Keratinocyte (primary cell): ENCODE measurements around the gene GANC.

Experiments
- EZH2 ChIP-seq: IDR thresholded peaks from one replicate; pipeline ENCODE4 v1.6.1; 2012; ENCODE audit warnings: inconsistent platforms, mild to moderate bottlenecking, low read length, moderate library complexity
- TF ChIP-seq, protein P1 (sequence below), 3 experiments: IDR thresholded peaks in 1 of 3; conservative IDR thresholded peaks in 1 of 3; optimal IDR thresholded peaks in 1 of 3; 2 replicates in 2 of 3; 3 replicates in 1 of 3; pipeline versions ENCODE3 to v1.5.1; 2011; ENCODE audit warnings: low read length in 3 of 3, mild to moderate bottlenecking in 3 of 3, moderate library complexity in 2 of 3, control low read depth in 1 of 3, inconsistent platforms in 1 of 3; ENCODE audit not compliant: insufficient read depth in 2 of 3; ENCODE audit errors: extremely low read depth in 1 of 3

DNA sequence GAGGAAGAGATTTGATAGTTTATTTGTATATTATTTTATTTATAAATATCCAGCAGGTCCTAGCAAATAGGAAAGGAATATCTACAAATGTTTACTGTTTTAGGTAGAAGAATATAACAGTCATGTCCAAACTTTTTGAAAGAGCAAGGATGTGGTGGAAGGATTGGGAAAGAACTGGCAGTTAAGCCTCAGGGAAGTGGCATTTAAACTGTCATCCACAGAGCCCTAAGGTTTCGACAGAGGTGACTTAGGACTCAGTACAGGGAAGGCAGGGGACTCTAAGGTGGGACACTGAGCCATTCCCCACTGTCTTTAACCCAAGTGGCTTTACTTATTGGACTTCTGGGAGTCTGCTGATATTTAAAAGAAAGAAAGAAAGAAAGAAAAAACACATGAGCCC lies 12.0 kb downstream of the GANC start:
- TF ChIP-seq EZH2: no peak
- TF ChIP-seq, protein P1, sequence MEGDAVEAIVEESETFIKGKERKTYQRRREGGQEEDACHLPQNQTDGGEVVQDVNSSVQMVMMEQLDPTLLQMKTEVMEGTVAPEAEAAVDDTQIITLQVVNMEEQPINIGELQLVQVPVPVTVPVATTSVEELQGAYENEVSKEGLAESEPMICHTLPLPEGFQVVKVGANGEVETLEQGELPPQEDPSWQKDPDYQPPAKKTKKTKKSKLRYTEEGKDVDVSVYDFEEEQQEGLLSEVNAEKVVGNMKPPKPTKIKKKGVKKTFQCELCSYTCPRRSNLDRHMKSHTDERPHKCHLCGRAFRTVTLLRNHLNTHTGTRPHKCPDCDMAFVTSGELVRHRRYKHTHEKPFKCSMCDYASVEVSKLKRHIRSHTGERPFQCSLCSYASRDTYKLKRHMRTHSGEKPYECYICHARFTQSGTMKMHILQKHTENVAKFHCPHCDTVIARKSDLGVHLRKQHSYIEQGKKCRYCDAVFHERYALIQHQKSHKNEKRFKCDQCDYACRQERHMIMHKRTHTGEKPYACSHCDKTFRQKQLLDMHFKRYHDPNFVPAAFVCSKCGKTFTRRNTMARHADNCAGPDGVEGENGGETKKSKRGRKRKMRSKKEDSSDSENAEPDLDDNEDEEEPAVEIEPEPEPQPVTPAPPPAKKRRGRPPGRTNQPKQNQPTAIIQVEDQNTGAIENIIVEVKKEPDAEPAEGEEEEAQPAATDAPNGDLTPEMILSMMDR (optimal IDR thresholded peaks at IDR 0.05 in 1 of 3, IDR thresholded peaks at IDR 0.05 in 1 of 3, conservative IDR thresholded peaks at IDR 0.05 in 1 of 3; ENCODE audit: extremely low read depth in 1 of 3, insufficient read depth in 2 of 3, low read length in 3 of 3): no peak
